Ramos (cell line): Measurements from ENCODE around the gene PLEKHO1.
"Not testable (repeated sequence)": the region's sequence is repeated elsewhere in the genome, so short reads cannot be mapped to it uniquely, and the experiment has no call there.

Experiments
- in situ Hi-C: fragments of 300-500 bp; cut with MboI; formaldehyde crosslinking; loops from one replicate; pipeline ENCODE4 v1.14.3; 2022; ENCODE audit warnings: low sequenced_read_pairs; ENCODE audit not compliant: unreplicated experiment

PLEKHO1 gene, protein sequence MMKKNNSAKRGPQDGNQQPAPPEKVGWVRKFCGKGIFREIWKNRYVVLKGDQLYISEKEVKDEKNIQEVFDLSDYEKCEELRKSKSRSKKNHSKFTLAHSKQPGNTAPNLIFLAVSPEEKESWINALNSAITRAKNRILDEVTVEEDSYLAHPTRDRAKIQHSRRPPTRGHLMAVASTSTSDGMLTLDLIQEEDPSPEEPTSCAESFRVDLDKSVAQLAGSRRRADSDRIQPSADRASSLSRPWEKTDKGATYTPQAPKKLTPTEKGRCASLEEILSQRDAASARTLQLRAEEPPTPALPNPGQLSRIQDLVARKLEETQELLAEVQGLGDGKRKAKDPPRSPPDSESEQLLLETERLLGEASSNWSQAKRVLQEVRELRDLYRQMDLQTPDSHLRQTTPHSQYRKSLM

DNA sequence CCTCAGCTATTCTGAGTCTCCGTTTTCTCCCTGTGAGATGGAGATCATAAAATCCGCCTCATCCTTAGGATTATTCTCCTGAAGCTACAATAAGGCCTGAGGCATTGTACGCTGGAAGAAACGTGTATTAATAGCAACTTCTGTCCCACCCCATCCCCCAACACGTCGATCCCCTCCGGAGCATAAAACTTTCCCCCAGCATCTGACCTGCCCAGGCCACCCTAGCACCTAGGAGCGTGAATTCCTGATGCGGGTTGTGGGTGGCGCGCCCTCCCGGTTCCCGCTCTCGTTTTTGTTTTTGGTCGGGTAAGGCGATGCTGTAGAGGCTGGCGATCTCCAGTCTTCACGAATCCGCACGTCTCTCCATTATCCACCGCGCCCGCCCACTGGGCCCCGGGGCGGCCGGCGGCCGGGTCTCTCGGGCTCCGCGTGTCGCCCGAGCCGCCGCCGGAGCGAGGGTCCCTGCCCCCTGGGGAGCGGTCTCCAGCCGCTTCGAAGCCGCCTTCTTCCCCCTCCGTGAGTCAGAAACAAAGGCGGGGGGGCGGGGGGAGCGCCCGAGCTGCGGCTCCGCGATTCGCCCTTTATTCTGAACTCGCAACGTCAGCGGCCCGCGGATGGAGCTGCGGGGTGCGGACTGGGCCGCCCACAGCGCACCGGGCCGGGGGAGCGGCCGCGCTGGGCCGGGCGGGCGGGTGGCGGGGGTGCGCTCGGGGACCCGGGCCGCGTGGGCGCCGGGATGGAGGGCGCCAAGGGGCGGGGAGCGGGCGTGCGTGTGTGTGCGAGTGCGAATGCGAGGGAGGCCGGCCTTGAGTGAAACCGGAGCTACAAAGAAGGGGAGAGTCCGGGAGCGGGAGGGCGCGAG is at the start of gene PLEKHO1:
TSS of gene PLEKHO1 (plus strand) at position 646 of the 862 bp plus-strand sequence. CDS start 342 bp downstream, outside the sequence.
- in situ Hi-C loops = no loop called here

DNA sequence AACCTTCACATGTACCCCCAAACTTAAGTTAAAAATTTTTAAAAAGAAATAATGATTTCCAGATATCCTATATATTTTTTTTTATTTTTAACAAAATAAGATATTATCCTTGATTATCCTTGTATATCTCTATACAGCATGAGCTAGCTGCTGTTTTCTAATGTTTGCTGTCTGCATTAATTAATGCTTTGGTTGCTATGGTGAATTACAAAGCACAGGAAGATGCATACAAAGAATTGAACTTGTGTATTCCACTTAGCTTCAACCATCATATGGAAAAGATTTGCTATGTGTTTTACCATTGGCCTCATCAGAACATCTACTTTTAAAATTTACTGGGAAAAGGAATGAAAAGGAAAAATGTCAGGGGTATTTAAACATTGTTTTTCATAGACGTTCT is 46.7 kb upstream of the PLEKHO1 start:
- in situ Hi-C loops = no loop called here

DNA sequence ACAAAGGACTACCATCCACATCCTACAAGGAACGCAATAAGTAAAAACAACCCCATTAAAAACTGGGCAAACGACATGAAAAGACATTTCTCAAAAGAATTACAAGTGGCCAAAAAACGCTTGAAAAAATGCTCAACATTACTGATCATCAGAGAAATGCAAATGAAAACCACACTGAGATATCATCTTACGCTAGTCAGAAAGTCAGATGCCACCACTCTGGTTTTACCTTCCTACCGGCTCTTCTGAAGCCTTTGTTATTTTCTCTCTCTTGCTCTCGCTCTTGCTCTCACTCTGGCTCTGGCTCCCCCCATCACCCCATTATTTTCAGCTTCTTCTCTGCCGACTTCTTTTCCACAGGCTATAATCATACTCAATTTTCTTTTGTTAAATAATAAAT is 43.4 kb upstream of the PLEKHO1 start:
- in situ Hi-C loops = no loop called here

DNA sequence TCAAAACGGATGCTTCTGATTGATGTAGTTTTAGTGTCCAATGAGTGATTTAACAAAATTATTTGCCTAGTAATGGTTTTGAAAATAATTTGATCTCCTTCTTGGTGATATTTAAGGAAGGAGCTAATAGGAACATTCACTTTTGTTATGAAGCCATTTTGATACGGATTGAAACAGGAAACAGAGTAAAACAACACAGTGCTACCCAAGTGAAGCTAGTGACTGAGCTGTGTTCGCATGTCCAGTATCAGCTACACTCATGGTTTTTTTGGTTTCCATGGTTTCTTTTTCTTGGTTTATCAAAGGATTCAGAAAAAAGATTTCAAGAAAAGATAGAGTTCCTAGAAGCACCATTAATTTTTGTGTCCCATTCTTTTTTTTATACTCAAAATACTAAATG is 40.1 kb upstream of the PLEKHO1 start:
- in situ Hi-C loops = no loop called here

DNA sequence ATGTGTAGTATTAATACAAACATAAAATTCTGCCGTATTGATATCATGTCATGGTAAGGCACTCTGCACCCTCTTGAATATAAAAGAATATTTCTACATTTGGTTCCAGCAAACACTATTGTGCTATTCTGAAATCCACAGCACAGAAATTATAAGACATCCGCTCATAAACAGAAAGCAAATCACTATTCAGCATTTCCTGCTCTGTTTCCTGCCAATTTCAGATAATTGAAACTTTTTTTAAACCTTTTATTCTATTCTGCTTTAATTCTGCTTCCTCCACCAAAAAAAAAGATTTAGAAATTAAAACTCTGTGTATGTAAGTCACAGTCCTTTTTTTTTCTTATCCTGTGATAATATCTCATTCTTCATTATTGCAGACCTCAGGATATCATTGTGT is 39.6 kb upstream of the PLEKHO1 start:
- in situ Hi-C loops = no loop called here

DNA sequence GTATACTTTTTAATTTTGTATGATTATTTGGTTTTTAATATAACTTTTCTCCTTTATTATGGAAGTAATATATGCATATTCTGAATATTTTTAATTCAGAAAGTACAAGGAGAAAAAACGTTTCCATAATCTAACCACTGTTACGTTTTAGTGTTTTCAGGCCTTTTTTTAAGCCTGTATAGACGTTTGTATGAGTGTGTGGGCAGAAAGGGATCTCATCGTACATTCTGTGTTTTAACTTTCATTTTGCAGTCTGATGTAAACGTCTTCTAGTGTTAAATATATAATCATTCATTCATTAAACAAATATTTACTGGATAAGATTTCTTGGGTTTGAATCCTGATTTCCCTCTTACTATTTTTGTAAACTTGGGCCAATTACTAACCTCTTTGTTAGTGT is 38.0 kb upstream of the PLEKHO1 start:
- in situ Hi-C loops = no loop called here

DNA sequence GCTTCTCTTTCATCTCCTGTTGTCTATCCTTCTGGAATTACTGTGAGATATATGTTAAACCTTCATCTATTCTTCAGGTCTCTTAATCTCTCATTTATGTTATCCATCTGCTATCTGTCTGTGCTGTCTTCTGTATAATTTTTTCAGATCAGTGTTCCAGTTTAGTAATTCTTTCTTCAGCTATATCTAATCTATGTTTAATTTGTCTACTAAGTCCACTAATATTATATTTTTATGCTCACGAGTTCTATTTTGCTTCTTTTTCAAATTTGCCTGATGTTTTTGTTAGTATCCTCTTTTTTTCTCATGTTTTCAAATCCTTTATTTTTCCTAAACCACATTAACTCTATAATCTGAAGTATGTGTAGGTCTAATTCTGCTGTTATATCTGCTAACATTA is 34.6 kb upstream of the PLEKHO1 start:
- in situ Hi-C loops = no loop called here

DNA sequence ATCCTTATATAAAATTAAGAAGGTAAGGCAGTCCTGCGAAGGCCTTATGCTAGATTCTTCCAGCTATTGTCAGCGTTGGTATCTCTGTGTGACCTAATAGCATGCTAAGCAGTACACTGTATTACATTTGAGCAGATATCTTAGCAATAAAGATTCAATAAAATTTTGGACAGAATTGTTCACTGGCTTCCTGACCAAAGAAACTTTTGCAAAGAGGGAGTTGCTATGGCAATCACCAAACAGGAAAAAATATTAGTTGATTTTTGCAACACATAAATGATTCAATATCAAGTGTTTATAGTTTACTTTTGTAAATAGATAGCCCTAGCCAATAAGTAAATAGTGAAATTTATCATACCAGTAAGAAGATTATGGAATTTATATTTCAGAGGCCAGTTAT is 31.0 kb upstream of the PLEKHO1 start:
- in situ Hi-C loops = no loop called here

DNA sequence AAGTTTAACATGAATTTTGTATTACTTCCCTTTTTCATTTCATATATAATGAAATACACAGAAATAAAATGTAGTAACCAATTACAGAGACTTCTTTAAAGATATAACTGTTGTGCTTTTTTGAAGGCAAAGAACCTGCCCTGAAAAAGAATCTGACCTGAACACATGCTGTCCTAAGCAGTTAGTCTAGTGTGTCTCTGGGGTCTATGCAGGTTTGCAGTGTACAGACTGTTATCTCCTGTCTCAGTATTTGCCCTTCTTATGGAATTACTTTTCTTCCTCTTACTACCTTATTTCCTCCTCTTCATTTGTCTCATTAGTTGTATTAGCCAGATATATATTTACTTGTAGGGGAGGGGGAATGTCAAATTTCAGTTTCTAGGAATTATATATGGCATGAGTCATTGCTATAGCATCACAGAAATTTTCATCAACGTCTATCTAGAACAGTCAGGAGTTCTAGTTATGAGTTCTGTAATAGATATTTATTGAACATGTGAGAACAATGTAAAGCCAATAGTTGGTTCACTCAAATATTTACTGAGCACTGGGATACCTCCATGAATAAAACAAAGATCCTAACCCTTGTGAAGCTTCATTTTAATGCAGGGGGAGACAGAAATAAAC is 28.4 kb upstream of the PLEKHO1 start:
- in situ Hi-C loops = no loop called here

DNA sequence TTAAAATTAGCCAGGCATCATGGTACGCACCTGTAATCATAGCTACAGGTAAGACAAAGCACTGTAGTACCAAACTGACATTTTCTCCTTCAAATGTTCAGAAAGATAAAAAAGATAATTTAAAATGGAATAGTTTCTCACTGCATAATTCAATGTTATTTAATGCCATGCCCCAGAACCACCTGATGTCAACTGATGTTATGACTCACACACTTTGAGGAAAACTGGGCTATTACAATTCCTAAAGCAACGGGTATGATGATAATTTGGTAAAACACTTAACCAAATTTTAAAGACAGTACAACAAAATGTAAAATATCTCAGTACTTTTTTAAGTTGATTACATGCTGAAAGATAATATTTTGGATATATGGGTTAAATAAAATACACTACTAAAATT is 22.9 kb upstream of the PLEKHO1 start:
- in situ Hi-C loops = no loop called here

DNA sequence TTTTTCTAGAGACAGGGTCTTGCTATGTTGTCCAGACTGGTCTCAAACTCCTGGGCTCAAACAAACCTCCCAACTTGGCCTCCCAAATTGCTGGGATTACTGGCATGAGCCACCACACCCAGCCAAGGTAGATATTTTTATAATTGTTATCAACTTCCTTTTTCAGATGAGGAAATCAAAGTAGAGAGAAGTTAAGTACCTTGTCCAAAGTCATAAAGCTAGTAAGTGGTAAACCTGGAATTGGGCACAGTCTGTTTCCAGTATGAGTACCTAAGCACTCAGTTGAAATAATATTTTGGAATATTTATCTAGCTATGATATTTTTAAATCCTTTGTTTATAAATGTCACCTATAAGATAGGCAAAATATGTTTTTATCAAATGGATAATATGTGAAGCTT is 22.3 kb upstream of the PLEKHO1 start:
- in situ Hi-C loops = no loop called here

DNA sequence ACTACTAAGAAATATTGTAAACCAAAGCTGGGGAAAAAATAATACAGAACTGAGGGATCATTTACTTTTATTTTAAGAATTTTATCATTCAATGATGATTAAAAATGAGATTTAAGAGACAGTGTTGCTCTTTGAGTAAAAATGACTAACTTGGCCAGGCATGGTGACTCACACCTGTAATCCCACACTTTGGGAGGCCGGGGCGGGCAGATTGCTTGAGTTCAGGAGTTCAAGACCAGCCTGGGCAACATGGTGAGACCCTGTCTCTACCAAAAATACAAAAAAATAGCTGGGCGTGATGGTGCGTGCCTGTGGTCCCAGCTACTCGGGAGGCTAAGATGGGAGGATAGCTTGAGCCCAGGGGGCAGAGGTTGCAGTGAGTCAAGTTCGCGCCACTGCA is 21.8 kb upstream of the PLEKHO1 start:
- in situ Hi-C loops = no loop called here

DNA sequence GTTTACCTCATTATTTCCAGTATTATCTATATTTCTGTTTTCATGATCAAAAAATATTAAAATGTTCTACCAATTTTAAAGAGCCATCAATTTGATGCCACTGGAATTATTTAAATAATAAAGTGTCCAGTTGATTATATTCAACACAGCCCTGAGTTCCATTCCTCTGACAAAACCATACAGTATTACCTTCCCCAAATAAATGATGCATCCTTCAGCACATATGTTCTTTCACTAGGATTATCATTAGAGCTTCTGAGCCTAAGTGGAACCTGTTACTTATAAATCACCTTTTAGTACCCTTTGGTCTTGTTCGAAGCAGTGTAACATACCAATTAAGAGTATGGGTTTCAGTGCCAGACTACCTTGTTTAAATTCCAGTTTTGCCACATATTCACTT is 17.3 kb upstream of the PLEKHO1 start:
- in situ Hi-C loops = no loop called here

DNA sequence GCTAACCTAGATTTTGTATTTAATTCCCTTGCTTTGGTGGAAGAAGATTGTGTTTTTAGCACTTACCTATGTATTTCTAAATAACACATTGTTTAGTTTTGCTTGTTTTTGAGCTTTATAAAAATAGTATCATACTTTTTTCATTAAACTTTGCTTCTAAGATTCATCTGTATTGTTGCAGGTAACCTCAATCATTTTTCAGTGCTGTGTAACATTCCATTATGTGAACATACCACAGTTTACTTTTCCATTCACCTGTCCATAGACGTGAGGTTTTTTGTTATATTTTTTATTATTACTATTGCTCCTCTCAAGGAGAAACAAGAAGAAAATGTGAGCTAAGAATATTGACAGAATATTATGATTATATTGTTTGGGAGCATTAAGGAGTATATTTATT is 15.2 kb upstream of the PLEKHO1 start:
- in situ Hi-C loops = no loop called here

DNA sequence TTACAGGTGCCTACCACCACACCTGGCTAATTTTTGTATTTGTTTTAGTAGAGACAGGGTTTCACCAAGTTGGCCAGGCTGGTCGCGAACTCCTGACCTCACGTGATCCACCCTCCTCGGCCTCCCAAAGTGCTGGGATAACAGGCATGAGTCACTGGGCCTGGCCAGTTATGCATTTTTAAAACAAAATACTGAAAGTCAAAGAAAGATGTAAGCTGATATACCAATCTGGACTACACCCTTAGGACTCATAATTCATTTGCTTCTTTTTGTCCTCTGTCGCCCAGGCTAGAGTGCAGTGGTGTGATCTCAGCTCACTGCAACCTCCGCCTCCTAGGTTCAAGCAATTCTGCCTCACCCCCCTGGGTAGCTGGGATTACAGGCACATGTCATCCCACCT is 14.3 kb upstream of the PLEKHO1 start:
- in situ Hi-C loops = not testable (repeated sequence)

DNA sequence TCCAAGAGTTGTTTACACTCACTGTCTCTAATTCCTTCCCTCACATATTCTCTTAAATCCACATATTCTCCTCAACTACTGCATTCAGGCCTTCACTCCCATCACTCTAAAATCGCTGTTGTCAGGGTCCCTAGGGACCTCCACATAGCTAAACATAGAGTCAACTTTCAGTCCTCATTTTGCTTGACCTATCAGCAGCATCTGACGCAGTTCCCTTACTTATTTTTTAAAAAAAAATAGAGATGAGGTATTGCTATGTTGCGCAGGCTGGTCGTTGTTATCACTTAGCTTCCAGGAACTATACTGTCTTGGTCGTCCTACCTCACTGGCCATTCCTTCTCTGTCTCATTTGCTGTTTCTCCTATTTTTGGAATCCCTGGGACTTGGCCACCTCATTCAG is 11.7 kb upstream of the PLEKHO1 start:
- in situ Hi-C loops = no loop called here

DNA sequence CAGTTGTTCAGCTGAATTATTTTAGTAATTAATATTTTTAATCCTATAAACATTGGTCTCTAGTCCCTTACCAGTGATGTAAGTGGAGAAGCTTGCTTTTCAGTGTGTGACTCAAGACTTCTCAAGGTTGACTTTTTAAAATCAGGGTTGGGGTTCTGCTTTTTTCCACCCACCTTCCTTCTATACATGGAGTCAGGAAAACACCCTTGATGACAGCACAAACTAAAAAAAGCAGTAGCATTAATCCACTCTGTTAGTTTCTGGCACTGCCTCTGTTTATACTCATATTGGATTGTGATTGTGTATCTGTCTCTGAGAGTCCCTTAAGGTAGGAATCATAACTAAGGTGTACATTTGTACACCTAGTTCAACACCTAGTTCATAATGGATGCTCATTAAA is 8.3 kb upstream of the PLEKHO1 start:
- in situ Hi-C loops = no loop called here

DNA sequence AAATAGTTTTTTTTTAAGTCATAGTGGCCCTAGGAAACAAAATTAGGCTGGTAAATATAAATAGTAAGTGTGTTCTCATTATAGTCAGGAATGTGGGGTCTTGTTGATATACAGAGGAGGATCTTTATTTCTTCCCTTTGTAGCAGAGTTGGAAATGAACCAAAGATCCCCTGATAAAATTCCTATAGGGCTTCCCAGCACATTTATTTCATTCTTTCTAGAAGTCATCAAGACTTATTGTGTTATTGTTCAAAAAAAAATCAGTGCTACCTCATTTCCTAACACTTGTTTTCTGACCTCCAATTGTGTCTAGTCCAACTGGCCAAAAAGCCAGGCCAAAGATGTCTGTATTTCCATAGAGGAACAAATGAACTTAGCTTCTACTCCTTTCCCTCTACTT is 7.6 kb upstream of the PLEKHO1 start:
- in situ Hi-C loops = no loop called here

DNA sequence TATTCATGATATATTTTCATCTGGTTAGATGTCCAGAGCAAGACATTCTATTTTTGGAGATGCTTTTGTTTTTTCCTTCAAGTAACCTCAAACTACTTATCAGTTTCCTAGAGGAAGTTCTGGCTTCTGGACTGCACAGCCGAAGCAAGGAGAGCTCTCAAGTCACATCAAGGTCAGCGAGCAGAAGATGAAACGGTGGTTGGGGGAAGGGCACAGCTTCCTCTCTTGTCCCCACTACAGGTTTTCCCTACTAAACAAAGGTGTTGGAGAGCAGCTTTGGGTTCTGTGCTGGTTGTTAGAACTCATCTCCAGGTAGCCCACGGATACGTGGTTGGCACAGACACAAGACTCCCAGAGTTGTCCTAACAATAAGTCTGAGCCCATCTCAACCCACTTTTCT is 5.1 kb upstream of the PLEKHO1 start:
- in situ Hi-C loops = no loop called here

DNA sequence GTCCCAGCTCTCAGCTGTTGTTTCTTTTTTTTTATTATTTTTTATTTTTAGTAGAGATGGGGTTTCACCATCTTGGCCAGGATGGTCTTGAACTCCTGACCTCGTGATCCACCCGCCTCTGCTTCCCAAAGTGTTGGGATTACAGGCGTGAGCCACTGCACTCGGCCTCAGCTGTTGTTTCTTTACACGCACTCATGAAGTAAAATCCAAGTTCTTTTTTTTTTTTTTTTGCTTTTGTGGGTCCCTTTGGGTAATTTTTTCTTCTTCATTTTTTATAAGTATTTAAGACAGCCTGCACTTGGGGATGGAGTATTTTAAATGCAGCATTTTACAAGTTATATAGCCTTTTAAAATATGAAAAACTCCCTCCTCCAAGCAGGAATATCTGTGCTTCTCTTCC is 3.7 kb upstream of the PLEKHO1 start:
- in situ Hi-C loops = not testable (repeated sequence)
